MM.1S (cell line): ENCODE data around the gene GNAQ.

ENCODE experiments used
- DNase-seq: peaks from one replicate; pipeline ENCODE4 v3.0.0-alpha.2; 2015
- H2AFZ ChIP-seq: fragments of 300-600 bp; sonication (generic); 2 replicates; pipeline ENCODE4 v1.6.0; 2016; ENCODE audit warnings: antibody characterized with exemption, low read length
- H3F3A ChIP-seq: fragments of 300-600 bp; sonication (generic); 2 replicates; pipeline ENCODE4 v1.6.1; 2016; ENCODE audit warnings: mild to moderate bottlenecking, antibody characterized with exemption, low read length, moderate library complexity, mixed read lengths; ENCODE audit not compliant: insufficient read depth
- H3K27ac ChIP-seq: fragments of 300-600 bp; sonication (generic); 2 replicates; pipeline ENCODE4 v1.5.1; 2016; ENCODE audit warnings: mild to moderate bottlenecking, low read length
- H3K27me3 ChIP-seq: fragments of 300-600 bp; sonication (generic); replicated peaks from 2 replicates; pipeline ENCODE4 v1.6.0; 2016; ENCODE audit warnings: low read length; ENCODE audit not compliant: insufficient read depth
- H3K36me3 ChIP-seq: fragments of 300-600 bp; sonication (generic); replicated peaks from 2 replicates; pipeline ENCODE4 v1.6.1; 2016; ENCODE audit warnings: mild to moderate bottlenecking, low read length, mixed read lengths; ENCODE audit not compliant: insufficient read depth
- H3K4me1 ChIP-seq: fragments of 300-600 bp; sonication (generic); 2 replicates; pipeline ENCODE4 v1.6.1; 2016; ENCODE audit warnings: low read length, mixed read lengths
- H3K4me2 ChIP-seq: fragments of 300-600 bp; sonication (generic); 2 replicates; pipeline ENCODE4 v1.6.0; 2016; ENCODE audit warnings: low read depth, low read length
- H3K4me3 ChIP-seq: fragments of 300-600 bp; sonication (generic); 2 replicates; pipeline ENCODE4 v1.5.1; 2016; ENCODE audit warnings: low read length, mixed read lengths
- H3K79me2 ChIP-seq: fragments of 300-600 bp; sonication (generic); 2 replicates; pipeline ENCODE4 v1.6.1; 2016; ENCODE audit warnings: mixed run types, low read length, mixed read lengths
- H3K9ac ChIP-seq: fragments of 300-600 bp; sonication (generic); 2 replicates; pipeline ENCODE4 v1.6.1; 2016; ENCODE audit warnings: low read length, mixed read lengths
- H3K9me2 ChIP-seq: fragments of 300-600 bp; sonication (generic); replicated peaks from 2 replicates; pipeline ENCODE4 v1.6.1; 2016; ENCODE audit warnings: mild to moderate bottlenecking, low read length, mixed read lengths; ENCODE audit not compliant: insufficient read depth
- H3K9me3 ChIP-seq: fragments of 300-600 bp; sonication (generic); replicated peaks from 2 replicates; pipeline ENCODE4 v1.6.1; 2016; ENCODE audit warnings: mild to moderate bottlenecking, low read length, mixed read lengths; ENCODE audit not compliant: insufficient read depth
- H4K20me1 ChIP-seq: fragments of 300-600 bp; sonication (generic); 2 replicates; pipeline ENCODE4 v1.6.1; 2016; ENCODE audit warnings: mild to moderate bottlenecking, low read length, moderate library complexity, mixed read lengths; ENCODE audit not compliant: insufficient read depth
- CTCF ChIP-seq: fragments of 300-600 bp; sonication (generic); IDR thresholded peaks from 2 replicates; pipeline ENCODE4 v1.5.1; 2016; ENCODE audit warnings: antibody characterized with exemption, low read length, mixed read lengths
- EZH2 ChIP-seq: fragments of 300-600 bp; sonication (generic); optimal IDR thresholded peaks from 2 replicates; pipeline ENCODE3; 2017; ENCODE audit warnings: low read depth, mild to moderate bottlenecking, antibody characterized with exemption, low read length, mixed read lengths
- EZH2phosphoT487 ChIP-seq: fragments of 300-600 bp; sonication (generic); IDR thresholded peaks from 2 replicates; pipeline ENCODE4 v1.6.1; 2018; ENCODE audit warnings: antibody characterized with exemption, low read length

The GNAQ gene

DNA sequence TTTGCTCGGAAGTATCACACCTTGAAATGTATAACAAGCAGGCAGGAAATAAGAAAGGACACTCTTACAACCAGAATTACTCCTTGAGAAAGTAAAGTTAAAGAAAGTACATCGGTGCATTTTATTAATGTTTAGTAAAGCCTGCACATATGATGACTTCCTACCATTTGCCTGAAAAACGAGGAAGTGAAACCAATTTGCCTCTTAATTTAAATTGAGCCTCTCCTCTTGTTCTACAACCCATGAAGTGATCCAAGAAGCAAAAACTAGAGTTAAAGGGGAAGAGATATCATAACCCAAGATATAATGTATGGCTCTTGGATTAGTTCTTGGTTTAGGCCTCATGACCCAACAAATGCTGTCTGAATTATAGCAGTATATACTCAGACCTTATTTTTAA, 95.6 kb downstream of the GNAQ start:
- Histone ChIP-seq H3K4me3 (no peak overlapping the region), H3K4me2 (no peak overlapping the region), H3K27me3 (no peaks in the 10 kb centered on the region), H3K4me1 (no peaks in the 10 kb centered on the region), H3K27ac (no peak overlapping the region), H3K9me2 (no peaks in the 10 kb centered on the region), H3K79me2 (no peaks in the 10 kb centered on the region), H3F3A (no peaks in the 10 kb centered on the region), H4K20me1 (no peaks in the 10 kb centered on the region), H3K9me3 (no peaks in the 10 kb centered on the region), H3K9ac (no peak overlapping the region), H2AFZ (no peak overlapping the region), H3K36me3 (no peaks in the 10 kb centered on the region)
- peak; percentile 26 for DNase-seq
- TF ChIP-seq EZH2 (no peak), CTCF (no peak), EZH2phosphoT487 (no peak)

DNA sequence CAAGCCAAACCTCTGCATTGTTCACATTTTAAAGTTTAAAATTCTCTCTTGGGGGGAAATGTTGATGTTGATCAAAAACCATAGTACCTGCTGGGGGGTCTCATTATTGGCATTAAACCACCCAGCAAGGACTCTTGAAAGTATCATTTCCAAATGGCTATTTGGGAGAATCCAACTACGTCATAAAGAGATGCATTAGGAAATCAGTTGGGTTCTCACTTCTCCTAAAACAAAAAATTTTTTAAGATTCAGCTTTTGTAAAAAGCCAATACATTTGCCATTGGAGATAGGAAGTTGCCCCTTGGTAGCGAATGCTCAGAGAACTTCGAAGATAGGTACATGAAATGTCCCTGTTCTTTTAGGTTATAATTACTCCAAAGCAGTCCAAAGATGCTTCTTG, 96.4 kb downstream of the GNAQ start:
- H3K79me2 ChIP-seq = no peaks in the 10 kb centered on the region

DNA sequence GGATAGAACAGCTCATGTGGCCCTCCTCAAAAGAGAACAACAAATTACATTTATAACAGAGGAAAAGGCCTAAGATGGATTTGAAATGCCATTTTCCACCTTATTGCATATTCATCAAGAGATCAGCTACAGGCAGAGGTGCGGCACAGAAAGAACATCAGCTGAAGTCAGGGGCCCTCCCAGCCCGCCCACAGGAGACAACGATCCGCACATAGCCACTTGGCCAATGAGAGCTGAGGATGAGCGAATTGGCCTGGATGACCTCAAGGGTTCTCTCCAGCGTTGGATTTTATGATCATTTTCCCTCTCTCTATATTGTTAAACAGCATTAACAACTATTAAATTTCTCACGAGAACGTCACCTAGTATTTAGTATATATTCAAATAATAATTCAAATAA, 97.6 kb downstream of the GNAQ start:
- no peak for DNase-seq
- Histone ChIP-seq H3F3A (no peaks in the 10 kb centered on the region), H3K27me3 (no peaks in the 10 kb centered on the region), H3K9ac (no peak overlapping the region), H3K79me2 (no peaks in the 10 kb centered on the region), H3K36me3 (no peaks in the 10 kb centered on the region), H3K9me2 (no peaks in the 10 kb centered on the region), H3K4me2 (no peak overlapping the region), H3K9me3 (no peaks in the 10 kb centered on the region), H3K4me1 (no peaks in the 10 kb centered on the region), H3K4me3 (no peak overlapping the region), H4K20me1 (no peaks in the 10 kb centered on the region), H2AFZ (no peak overlapping the region), H3K27ac (no peak overlapping the region)
- TF ChIP-seq CTCF = no peak
- no peak for TF ChIP-seq EZH2phosphoT487
- TF ChIP-seq EZH2 = no peak

More for the DNA sequence above, 96.4 kb downstream of the GNAQ start:
- H3K4me2 ChIP-seq = no peak overlapping the region
- H2AFZ ChIP-seq = no peak overlapping the region
- no peak for DNase-seq
- H3K27me3 ChIP-seq = no peaks in the 10 kb centered on the region
- H3K9ac ChIP-seq = no peak overlapping the region
- H4K20me1 ChIP-seq = no peaks in the 10 kb centered on the region
- no peaks in the 10 kb centered on the region for H3K9me2 ChIP-seq
- H3K27ac ChIP-seq = no peak overlapping the region
- no peaks in the 10 kb centered on the region for H3K36me3 ChIP-seq
- no peak overlapping the region for H3K4me3 ChIP-seq
- no peaks in the 10 kb centered on the region for H3K4me1 ChIP-seq
- no peaks in the 10 kb centered on the region for H3K9me3 ChIP-seq
- no peaks in the 10 kb centered on the region for H3F3A ChIP-seq
- TF ChIP-seq CTCF = no peak
